Measurements from ENCODE around the gene YY1.
"Not testable (repeated sequence)": the region's sequence is repeated elsewhere in the genome, so short reads cannot be mapped to it uniquely, and the experiment has no call there.

YY1 gene

DNA sequence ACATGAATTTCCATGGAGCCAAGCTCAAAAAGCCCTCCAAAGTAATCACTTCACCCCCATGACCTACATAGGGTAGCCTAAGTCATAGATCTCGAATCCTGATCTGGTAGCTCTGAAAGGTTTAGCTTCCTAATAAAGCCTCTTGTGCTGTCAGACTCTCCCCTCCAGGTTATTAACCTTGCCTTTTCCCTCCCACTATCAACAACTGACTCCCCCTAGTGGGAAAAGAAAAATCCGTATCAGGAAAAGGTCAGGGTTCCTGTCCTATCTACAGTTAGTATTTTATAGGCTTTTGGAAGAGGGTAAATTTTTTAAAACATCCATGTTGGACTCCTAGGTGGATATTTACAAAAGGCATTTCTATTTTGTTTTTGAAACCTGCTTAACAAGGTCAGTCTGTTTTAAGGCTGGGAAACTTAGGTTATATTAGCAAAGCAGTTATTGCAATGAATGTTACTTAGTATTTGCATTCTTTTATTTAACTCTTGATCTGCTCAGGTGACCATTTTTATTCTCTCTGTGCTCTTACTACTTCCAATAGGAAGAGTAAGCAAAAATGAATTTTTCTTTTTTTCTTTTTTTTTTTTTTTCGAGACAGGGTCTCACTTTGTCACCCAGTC is 8.0 kb downstream of the YY1 start:
- no peak for DNase-seq

DNA sequence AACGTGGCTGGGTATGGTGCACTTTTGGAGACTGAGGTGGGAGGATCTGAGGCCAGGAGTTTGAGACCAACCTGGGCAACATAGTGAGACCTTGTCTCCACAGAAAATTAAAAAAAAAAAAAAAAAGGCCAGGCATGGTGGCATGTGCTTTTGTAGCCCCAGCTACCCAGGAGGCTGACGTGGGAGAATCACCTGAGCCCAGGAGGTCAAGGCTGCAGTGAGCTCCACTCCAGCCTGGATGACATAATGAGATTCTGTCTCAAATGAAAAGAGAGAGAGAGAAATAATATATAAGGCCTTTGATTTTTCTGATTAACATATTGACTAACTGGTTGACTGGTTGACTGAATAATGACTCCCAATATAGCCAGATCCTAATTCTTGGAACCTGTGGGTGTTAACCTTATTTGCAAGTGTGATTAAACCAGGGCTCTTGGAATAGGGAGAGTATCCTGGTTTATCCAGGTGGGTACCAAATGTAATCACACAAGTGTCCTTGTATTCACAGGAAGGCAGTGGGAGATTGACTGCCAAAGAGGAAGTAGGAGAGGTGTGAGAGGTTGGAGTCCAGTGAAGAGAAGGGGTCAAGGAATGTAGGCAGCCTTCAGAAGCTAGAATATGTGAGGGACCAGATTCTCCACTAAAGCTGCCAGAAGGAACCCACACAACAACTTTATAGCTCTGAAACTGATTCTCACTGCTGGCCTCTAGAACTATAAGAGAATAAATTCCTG is 12.0 kb downstream of the YY1 start:
- no peak for DNase-seq

GRCh38 chr14:100252684-100253083 is 13.7 kb downstream of the YY1 start:
- no peak for DNase-seq

DNA sequence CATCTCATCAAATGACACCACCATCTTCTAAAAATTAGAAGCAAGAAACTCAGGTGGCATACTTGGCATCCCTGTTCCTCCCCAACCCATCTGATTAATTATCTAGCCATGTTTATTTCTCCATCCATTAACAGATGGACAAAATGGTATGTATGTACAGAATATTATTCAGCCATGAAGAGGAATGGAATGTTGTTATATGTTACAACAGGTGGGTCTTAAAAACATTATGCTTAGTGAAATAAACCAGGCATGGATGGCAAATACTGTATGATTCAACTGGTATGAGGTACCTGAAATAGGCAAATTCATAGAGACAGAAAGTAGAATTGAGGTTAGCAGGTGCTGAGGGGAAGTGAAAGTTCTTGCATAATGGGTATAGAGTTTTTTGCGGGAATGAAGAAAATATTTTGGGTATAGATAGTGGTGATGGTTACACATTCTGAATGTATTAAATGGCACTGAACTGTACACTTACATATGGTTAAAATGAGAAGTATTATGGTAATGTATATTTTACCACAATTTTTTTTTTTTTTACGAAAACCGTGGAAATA is 17.5 kb downstream of the YY1 start:
- DNase-seq = no peak

DNA sequence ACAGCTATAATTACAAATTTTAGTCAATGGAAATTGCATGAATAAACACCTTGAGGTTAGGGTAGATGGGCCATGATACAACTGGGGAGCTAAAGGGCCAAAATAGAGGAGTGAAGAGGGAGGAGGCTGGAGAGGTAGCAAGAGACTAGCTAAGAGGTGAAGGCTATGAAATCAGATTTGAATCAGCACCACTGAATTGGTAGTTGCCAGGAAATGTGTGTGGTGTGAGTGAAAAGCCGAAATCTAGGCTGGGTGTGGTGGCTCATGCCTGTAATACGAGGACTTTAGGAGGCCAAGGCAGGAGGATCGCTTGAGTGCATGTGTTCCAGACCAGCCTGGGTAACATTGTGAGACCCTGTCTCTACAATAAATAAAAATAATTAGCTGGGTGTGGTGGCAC is 22.7 kb downstream of the YY1 start:
- no peak for DNase-seq

DNA sequence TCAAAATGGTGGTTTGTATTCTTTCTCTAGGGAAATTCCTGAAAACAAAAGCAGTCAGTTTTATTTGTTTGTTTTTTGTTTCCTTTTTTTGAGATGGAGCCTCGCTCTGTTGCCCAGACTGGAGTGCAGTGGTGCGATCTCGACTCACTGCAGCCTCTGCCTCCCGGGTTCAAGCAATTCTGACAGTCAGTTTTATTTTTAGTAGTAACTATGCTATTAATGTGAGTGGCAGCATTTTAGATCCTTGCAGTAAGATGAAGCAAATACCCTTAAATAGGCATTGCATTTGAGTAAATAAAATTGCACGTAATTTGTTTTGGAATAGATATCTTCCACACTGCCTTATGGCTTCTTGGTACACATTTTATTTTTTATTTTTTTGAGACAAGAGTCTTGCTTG is 23.6 kb downstream of the YY1 start:
- no peak for DNase-seq

DNA sequence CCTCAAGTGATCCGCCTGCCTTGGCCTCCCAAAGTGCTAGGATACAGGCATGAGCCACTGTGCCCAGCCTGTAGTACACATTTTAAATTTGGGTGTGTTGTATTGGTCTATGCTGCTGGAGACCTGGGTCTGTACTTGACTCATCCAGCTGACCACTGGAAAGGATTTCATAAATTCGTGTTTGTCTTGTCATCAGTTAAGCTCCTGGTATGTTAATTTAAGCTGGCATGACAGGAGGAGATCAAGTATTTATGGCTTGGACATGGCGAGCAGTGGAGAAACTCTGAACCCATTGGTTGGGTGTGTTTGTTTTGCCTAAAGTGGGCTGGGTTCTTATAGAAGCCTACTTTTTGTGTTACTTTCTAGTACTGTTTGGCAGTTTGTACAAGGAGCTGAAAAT is 24.2 kb downstream of the YY1 start:
- no peak for DNase-seq

DNA sequence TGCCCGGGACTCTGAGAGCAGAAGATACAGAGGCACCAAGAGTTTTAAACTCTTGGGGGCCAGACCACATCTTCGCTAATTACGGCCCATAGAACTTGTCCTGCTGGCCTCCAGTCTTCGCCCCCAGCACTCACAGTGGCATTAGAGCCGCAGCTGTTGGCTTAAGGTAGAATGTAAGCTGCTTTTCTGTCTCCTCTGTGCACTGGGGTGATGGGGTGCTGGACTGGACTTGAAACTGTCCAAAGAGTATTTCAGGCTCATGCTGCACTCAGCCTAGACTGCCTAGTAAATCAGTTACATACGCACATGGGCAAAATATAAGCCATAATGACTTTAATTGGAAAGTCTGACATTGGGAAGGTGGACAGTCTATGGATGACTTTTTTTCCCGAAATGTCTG is 29.0 kb downstream of the YY1 start:
- no peak for DNase-seq

GRCh38 chr14:100268591-100269207 is 29.8 kb downstream of the YY1 start:
- DNase-seq = no peak

DNA sequence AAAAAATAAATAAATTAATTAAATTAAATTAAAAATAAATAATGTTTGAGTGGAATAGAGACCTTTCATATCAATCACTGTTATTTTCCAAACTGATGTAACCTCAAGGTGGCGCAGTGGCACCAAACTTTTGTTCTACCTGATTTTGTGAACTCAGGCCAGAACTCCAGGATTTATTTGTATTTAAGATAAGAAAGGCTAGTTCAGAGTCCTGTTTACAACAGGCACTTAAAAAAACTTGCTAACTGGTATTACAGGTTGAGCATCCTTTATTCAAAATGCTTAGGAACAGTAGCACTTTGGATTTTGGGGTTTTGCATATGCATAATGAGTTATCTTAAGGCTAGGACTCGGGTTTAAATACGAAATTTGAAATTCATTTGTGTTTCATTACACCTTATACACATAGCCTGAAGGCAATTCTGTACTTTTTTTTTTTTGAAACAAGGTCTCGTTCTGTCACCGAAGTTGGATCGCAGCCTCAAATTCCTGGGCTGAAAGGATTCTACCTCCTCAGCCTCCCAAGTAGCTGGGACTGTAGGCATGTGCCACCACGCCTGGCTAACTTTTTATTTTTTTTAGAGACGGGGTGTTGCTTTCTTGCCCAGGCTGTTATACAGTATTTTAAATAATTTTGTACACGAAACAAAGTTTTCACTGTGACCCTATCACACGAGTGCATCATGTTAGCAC is 32.4 kb downstream of the YY1 start:
- no peak for DNase-seq

- DNase-seq = no peak
Measured at GRCh38 chr14:100274250-100274649, 35.3 kb downstream of the YY1 start.

GRCh38 chr14:100275214-100275613 is 36.3 kb downstream of the YY1 start:
- no peak for DNase-seq

GRCh38 chr14:100278702-100279101 is 39.8 kb downstream of the YY1 start:
- DNase-seq = no peak

GRCh38 chr14:100279133-100279532 is 40.2 kb downstream of the YY1 start:
- no peak for DNase-seq

DNA sequence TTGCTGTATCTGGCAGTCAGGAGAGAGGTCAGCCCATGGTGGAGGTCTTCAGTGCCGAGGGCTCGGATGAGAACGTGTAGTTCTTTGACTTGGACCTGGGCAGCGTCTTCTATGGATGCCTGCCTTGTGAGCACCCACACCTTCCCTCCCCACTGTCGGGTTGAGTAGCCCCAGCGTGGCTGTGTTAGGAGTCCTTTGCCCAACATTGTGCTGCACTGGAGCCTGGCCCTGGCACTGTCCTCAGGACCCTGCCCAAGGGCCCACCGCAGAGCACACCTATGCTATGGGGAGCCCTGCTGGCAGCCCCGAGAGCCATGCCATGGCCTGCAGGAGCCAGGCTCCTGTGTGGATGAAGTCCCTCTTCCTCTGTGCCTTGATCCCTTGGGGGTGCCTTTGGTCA is 40.6 kb downstream of the YY1 start:
- DNase-seq = no peak

- DNase-seq = no peak
Measured at GRCh38 chr14:100281286-100282082, 42.5 kb downstream of the YY1 start.

DNA sequence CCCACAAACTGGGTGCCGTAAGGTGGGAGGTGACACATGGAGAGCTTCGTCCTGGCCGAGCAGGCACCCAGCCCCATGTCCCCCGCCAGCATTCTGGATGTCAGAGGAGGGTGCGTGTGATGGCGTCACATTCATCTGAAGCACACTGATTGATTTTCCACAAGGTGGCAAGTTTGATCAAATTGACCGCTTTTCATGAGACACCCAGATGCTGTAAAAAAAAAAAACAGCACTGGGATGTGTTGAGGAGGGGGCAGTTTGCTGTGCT is 43.1 kb downstream of the YY1 start:
- no peak for DNase-seq

DNA sequence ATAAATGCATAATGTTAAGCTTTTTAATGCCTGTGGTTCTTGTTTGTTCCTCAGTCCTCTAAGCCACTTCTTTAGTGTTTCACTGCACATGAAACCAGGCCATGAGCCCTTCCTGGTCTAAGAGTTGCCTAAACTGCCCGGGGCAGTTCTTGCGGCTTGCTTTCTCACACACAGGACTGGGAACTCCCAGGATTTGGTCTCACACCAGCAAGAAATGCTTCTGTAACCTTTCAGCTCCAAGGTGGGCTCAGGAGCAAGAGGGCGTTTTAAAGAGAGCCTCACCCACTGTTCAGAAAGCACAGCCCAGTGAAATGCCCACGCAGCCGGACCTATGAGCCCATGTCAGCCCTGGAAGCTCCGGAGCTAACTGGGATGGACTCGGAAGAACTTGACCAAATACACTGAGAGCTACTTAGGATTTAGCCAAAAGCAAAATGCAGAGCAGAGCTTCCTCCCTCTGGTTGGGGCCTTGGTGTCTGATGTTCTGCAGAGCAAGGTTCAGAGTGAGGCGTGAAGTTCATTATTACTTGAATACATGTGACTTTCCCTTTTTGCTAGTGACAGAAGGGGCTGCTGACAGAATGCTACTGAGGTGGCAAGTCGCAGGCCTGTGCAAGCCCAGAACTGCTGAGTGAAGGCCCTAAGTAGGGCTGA is 43.9 kb downstream of the YY1 start:
- no peak for DNase-seq

DNA sequence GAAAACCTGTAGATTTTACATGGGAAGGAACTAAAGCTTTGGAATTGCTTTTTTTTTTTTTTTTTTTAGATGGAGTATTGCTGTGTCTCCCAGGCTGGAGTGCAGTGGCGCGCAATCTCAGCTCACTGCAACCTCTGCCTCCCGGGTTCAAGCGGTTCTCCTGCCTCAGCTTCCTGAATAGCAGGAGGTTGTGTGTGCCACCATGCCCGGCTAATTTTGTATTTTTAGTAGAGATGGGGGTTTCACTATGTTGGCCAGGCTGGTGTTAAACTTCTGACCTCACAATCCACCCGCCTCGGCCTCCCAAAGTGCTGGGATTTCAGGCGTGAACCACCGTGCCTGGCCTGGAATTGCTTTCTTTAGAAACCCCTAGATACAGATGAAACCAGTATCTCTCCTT is 44.5 kb downstream of the YY1 start:
- not testable (repeated sequence) for DNase-seq

DNA sequence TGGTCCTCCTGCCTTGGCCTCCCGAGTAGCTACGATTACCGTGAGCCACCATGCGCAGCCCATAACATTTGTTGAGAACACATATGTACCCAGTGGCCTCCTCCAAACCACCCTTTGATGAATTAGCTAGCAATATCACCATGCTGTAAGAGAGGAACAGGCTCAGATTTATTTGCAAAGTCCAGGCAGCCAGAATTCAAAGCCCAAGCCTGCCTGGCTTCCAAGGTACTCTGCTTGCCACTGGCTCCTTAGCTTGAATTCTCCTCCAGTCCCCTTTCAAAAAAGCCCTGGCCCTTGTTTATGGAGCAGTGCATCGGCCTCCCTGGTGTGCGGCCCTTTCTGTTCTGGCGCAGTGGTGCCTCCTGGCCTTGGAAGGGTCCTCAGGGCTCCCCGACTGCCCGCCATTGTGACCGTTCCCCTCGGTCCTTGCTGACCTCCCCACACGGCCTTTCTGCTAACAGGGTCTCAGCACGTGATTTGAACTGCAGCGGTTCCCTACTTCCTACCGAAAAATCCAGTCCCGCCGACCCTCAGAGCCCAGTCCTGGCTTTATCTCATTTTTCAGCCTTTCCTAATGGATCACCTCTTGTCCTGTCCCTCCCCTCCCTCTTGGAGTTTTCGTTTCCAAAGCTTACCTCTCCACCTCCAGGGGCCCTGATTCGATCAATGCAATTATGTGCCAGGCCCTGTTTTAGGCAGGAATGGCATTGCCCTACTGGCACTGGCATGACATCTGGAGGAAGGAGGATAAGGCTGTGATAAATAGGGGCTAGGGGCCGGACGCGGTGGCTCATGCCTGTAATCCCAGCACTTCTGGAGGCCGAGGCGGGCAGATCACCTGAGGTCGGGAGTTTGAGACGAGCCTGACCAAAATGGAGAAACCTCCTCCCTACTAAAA is 45.3 kb downstream of the YY1 start:
- DNase-seq = no peak

All from activated naive CD4-positive, alpha-beta T cell treated with anti-CD3 and anti-CD28 coated beads, Interleukin-2, amount 50 U/mL, for 16 hours (primary cell).